Measurements from ENCODE around the gene NHSL2. TPM values are rescaled to one million over a fixed set of nuclear protein-coding genes. Genes with fewer than 3 reads are reported as not detected.
"Not testable (repeated sequence)": the region's sequence is repeated elsewhere in the genome, so short reads cannot be mapped to it uniquely, and the experiment has no call there.

The NHSL2 gene
- polyA plus RNA-seq, 1 donor = 8.2 TPM

- DNase-seq = no peak
These were observed 134.5 kb downstream of the NHSL2 start for GRCh38 chrX:72045141-72045540.

- DNase-seq = no peak
These were observed 135.1 kb downstream of the NHSL2 start for GRCh38 chrX:72045552-72046277.

DNA sequence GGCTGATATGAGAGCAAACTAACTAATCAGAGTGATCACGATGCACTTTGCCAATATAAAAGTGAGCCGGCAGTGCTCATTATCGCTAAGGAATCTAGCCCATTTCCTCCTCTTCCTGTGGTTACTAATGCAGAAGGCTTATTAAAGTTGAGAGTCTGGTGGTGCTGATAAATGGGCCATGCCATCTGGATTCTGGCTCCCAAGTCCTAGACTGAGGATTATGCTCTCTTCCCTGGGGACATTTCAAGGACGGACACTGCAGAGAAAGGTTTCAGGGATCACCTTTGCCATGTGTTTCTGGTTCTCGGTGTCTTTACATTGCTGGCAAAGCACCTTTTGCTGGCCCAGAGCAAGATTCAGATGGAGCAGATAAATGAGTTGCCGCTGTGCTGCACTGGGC, 135.8 kb downstream of the NHSL2 start:
- no peak for DNase-seq

GRCh38 chrX:72048510-72049455, 138.1 kb downstream of the NHSL2 start:
- DNase-seq = no peak

- DNase-seq = no peak
These were observed 139.4 kb downstream of the NHSL2 start for GRCh38 chrX:72050011-72050410.

- DNase-seq = no peak
These were observed 140.9 kb downstream of the NHSL2 start for GRCh38 chrX:72051589-72051988.

DNA sequence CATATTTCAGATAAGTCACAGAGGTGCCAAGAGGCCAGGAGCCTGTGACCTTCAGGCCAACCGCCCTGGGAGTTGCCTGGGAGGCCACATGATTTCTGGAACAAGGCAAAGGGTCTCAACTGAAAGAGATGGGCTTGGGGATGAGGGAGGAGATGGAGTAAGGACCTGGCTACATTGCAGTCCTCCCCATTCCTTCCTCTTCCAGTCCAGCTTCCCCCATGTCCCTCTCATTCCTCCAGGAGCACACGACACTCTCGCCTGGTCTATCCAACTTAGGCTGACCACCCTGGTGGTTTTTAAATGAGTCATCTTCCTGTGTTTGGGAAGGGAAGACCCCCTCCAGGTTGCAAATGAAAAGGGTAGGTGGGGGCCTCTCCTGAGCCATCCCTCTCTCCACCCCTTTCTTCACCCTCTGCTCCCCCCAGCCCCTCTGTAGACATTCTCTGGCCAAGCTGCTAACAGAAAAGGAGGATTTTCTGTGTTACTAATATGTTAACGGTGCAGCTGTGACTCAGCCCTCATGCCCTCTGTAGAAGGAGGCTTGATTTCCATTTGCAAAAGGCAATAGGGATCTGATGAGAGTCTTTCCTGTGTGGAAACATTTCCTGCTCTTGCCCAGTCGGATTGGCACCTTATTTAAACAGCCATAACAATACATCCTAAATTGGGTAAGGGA, 141.9 kb downstream of the NHSL2 start:
- no peak for DNase-seq

GRCh38 chrX:72053508-72053907, 142.9 kb downstream of the NHSL2 start:
- no peak for DNase-seq

- no peak for DNase-seq
These were observed 144.3 kb downstream of the NHSL2 start for GRCh38 chrX:72054779-72055489.

GRCh38 chrX:72057331-72057730, 146.7 kb downstream of the NHSL2 start:
- DNase-seq = no peak

DNA sequence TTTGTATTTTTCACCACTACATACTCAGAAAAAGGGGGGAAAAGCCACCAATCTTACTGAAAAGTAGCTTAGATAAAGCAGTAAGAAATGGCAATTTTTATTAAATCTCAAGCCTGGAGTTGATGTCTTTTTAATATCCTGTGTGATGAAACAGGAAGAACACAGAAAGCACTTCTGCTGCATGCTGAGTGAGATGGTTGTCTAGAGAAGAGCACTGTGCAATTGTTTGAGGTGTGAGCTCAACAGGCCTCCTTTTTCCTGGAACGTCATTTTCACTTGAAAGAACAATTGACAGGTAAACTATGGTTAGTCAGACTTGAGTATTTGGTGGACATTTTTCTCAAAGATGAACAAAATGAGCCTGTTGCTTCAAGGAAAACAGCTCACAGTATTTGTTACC, 147.2 kb downstream of the NHSL2 start:
- DNase-seq = no peak

DNA sequence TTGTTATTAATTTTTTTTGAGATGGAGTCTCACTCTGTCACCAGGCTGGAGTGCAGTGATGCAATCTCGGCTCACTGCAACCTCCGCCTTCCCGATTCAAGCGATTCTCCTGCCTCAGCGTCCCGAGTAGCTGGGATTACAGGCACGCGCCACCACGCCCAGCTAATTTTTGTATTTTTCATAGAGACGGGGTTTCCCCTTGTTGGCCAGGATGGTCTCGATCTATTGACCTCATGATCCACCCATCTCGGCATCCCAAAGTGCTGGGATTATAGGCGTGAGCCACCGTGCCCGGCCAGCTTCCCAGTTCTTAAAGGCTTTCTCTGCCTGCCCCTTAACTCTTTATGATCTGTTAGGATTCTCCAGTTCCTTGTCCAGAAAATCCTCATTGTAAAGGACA, 147.7 kb downstream of the NHSL2 start:
- DNase-seq = not testable (repeated sequence)

DNA sequence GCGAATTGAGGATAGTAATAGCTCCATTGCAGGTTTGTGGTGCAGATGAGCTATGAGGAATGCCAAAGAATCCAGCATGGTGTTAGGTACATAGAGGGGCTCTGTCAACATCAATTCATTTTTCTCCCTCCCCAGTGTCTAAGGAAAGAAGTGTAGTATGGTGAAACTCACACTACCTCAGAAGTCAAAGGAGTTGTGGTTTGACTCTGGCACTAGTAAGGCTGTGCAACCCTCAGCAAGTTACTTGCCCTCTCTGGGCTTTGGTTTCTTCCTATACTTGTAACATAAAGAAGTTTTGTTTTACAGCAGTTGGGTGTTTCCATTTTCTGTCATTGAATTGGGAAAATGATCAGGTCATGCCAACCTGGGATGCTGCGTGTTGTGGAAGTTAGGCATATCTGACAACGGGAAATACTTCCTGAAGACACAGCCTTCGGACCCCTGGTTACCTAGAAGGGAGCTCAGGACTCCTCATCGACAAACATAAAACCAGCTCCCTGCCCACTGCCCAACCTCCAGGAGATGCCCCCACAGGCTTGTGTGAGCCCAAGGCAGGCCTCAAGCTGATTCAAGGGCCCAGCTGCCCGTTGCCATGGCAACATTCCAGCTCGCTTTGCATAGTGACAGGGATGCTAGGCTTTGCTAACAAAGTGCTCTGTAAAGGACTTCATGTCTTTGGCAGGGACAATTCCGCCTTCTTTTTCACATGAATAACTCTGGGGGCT, 149.7 kb downstream of the NHSL2 start:
- DNase-seq = no peak

DNA sequence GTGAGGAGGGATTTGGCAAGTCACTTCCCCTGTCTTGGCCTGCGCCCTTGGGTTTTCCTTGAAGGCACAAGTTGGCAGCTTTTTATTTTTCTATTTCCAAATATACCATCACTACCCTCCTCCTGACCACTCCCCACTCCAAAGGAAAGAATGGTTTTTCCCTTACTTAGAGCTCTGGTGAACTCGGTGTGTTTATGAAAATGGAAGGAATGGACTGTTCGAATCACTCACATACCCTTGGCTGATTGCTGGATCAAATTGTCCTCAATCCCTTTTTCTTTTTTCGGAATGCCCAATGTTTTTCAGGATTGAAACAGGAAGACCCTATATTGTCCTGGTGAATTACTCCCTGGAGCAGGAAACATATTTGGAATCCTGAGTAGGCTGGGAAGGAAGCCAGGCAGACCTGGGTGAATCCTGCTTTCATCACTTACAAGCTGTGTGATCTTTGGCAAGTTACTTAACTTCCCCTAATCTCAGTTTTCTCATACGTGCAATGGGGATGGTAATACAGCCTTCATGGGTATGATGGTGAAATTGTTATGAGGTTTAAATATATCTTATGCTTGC, 150.4 kb downstream of the NHSL2 start:
- DNase-seq = no peak

DNA sequence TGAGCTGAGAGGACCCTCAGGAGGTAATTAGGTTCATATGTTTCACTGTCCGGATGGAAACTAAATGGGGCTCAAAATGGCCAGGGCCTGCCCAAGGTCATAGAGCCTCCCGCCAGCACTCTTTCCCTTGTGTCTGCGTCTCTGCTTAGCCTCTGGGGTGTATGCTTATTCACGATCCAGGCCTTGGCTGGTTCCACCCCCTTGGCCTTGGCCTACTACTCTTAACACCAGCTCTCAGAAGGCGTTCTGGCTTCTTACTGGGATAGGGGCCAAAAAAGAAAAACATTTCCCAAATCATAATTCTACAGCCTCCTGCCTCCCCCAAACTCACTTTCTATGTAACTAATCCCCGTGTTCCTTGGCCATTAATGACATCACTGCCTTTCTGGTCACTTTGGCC, 152.3 kb downstream of the NHSL2 start:
- no peak for DNase-seq

GRCh38 chrX:72069350-72070160, 158.9 kb downstream of the NHSL2 start:
- DNase-seq = no peak

GRCh38 chrX:72071213-72071612, 160.6 kb downstream of the NHSL2 start:
- no peak for DNase-seq

DNA sequence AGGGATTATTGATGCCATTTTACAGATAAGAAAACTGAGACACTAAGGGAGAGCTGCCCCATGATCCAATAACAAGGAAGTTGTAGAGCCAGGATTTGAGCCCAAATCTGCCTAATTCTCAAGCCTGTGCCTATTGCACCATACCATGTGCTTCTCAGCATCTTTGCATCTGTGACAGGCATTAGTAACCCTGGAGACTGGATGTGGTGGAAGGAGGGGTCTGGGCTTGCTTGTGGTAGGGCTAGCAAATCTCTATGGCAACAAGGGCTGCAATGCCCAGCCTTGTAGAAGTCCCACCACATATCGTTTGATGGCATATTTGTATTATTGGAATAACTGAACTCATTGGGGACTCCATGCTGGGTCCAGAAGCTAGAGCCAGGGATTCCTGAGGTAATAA, 163.0 kb downstream of the NHSL2 start:
- no peak for DNase-seq

DNA sequence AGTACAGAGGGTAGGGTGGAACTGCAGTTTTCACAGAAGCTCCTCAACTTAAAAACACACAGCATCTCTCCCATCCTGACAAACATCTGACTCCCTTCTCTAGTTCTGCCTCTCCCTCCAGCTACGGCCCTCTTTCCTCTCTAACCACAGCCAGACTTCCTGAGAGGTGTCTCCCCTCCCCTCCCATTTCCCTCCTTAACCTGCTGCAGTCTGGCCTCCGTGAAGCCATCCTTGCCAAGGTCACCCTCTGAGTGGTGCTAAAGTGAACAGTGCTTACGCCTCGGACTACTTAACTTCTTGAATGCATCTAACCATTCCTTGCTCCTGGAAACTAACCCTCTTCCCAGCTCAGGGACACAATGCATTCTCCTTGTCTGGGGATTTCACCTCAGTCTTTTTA, 167.8 kb downstream of the NHSL2 start:
- DNase-seq = no peak

DNA sequence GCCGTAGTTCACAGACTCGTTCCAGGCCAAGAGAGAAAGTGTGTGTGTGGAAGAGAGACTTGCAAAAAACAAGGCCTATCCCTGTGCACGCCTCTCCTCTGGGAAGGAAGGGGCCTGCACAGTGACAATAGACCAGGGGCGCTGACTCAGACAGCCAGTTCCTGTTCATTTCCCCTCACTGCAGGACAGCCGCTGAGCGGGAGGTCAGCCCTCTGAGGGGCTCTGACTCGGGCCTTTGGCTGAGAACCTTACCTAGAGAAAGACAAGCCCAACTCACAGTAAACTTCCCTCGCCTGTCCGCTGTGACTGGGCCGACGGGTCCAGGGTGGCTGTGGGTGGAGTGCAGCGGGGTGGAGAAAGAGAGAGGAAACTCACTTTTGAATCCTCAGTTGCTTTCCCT, 169.0 kb downstream of the NHSL2 start:
- DNase-seq = no peak

DNA sequence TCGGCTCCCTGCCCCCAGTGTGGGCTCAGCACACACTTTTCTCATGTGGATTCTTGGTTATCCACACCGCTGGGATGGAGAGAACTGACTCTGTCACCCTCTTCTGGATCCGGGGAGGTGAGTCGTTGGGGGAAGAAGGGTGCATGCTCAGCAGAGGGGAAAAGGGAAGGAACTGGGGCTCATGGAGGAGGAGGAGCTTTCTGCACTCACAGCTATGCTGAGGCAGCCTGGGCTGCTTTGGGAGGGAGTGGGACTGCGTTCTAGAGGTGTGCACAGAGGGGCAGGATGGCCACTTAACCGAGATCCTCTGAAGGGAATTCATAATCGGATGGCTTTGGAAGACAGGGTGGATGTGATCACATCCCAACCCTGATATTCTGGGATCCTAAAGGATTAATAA, 169.5 kb downstream of the NHSL2 start:
- DNase-seq = no peak
